Psoas muscle (tissue), 8 donors: ENCODE measurements around the gene SYT1. TPM values are rescaled to one million over a fixed set of nuclear protein-coding genes. Genes with fewer than 3 reads are reported as not detected.

Experiments
- ATAC-seq, 4 donors: fragments of 200-7000 bp; cut with Tn5 transposase; one replicate each; pipeline ENCODE4 v1.9.1; 2020; ENCODE audit warnings: moderate library complexity in 3 of 4, mild to moderate bottlenecking in 2 of 4
- DNase-seq, 2 donors: peaks; one replicate each; pipeline ENCODE4 v3.0.0-alpha.2; 2020
- H3K27ac ChIP-seq: fragments of 200-600 bp; one replicate; pipeline ENCODE4 v1.8.0; 2022
- H3K27me3 ChIP-seq, 3 donors: fragments of 200-600 bp in 1 of 3; one replicate each; pipeline versions ENCODE4 v1.6.1 to v1.8.0; 2013 to 2022; ENCODE audit warnings: low read length in 2 of 3, mild to moderate bottlenecking in 2 of 3, moderate library complexity in 1 of 3; ENCODE audit not compliant: insufficient read depth in 3 of 3
- H3K36me3 ChIP-seq, 2 donors: fragments of 200-600 bp in 1 of 2; one replicate each; pipeline versions ENCODE4 v1.6.1 to v1.8.0; 2013 to 2022; ENCODE audit warnings: low read depth in 1 of 2, mild to moderate bottlenecking in 1 of 2, moderate library complexity in 1 of 2; ENCODE audit not compliant: insufficient read depth in 1 of 2
- H3K4me1 ChIP-seq: fragments of 200-600 bp; one replicate; pipeline ENCODE4 v1.8.0; 2022
- H3K4me3 ChIP-seq: fragments of 200-600 bp; one replicate; pipeline ENCODE4 v1.8.0; 2022; ENCODE audit warnings: mild to moderate bottlenecking
- H3K9me3 ChIP-seq: fragments of 200-600 bp; one replicate; pipeline ENCODE4 v1.8.0; 2022
- WGBS, 3 donors: extraction: QIAGEN DNeasy Blood & Tissue Kit; methylation state at CpG; one replicate each; pipeline versions ENCODE4 v1.1.6 to v1.1.7; 2013; 5-methylcytosine and 5-hydroxymethylcytosine counted together
- intact Hi-C, 2 donors: fragments of 100-400 bp; cut with DNase I; formaldehyde crosslinking; loops; one replicate each; pipeline versions ENCODE4 v1.11.0 to v1.14.2; 2022
- polyA plus RNA-seq, 3 donors: library from polyadenylated mRNA; stranded (reverse); fragments of 200-250 nt; gene quantifications; one replicate each; pipeline ENCODE4 v1.2.3, GENCODE V29; 2013
- total RNA-seq, 4 donors: library from RNA; stranded (reverse); fragmentation: NEBNext Ultra II Directional in 2 of 4; extraction: Animal tissue kit (Norgen Biotek cat#: 25700) in 2 of 4; gene quantifications; one replicate each; pipeline versions ENCODE4 v1.2.1 to v1.2.4, GENCODE V29; 2021 to 2023
- TF ChIP-seq, protein P1 (sequence below): fragments of 200-600 bp; IDR thresholded peaks from one replicate; pipeline ENCODE4 v1.8.0; 2022; ENCODE audit warnings: antibody characterized with exemption
- donor health status: healthy with polysubstance abuse.
- donor health status: DM: no; HTN: no; CAD: no; lungs with moderate emphysema.
- donor health status: Bipolar disorder and iron deficiency.
- donor health status: healthy.
- donor health status: DM: yes; HTN: yes; CAD: no.
- donor health status: DM: no; HTN: no; CAD: no.
- donor health status: DM: no; HTN: no; CAD: no.
- donor health status: DM: yes; HTN: yes; CAD: no.

SYT1 gene
- total and polyA plus RNA-seq, 7 donors = 0.05 to 0.34 (median 0.14) TPM; not detected in 2

DNA sequence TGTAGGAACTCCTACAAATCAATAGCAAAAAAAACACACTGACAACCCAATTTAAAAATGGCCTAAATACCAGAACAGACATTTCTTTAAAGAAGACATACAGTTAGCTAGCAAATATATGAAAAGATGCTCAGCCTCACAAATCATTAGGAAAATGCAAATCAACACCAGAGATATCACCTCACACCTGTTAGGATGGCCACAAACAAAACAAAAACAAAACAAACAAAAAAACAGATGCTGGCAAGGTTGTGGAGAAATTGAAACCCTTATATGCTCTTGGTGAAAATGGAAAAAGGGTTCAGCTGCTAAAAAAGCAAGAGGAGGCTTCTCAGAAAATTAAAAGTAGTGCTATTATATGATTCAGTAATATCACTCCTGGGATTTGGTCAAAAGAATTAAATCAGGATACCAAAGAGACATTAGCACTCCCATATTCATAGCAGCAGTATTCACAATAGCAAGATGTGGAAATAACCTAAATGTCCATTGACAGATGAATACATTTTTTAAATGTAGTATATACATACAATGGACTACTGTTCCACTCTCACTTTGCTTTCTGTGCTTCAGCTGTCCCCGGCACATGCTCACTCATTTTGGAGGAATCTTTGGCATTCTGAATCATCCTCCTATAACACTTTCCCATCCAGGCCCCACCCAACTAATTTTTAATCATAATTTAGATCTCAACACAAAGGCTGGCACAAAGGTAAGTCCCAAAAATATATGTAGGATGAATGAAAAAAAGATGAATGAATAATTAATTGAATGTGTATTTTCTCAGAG, 99.1 kb downstream of the SYT1 start:
- ATAC-seq (no peak), DNase-seq (no peak)
- 23 to 53% (median 41%) methylated on average over 1 of the region's 1 CpG for WGBS, 3 donors
- TF ChIP-seq, protein P1, sequence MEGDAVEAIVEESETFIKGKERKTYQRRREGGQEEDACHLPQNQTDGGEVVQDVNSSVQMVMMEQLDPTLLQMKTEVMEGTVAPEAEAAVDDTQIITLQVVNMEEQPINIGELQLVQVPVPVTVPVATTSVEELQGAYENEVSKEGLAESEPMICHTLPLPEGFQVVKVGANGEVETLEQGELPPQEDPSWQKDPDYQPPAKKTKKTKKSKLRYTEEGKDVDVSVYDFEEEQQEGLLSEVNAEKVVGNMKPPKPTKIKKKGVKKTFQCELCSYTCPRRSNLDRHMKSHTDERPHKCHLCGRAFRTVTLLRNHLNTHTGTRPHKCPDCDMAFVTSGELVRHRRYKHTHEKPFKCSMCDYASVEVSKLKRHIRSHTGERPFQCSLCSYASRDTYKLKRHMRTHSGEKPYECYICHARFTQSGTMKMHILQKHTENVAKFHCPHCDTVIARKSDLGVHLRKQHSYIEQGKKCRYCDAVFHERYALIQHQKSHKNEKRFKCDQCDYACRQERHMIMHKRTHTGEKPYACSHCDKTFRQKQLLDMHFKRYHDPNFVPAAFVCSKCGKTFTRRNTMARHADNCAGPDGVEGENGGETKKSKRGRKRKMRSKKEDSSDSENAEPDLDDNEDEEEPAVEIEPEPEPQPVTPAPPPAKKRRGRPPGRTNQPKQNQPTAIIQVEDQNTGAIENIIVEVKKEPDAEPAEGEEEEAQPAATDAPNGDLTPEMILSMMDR = no peak
- Histone ChIP-seq H3K36me3 (no peaks in the 10 kb centered on the region), H3K4me1 (no peaks in the 10 kb centered on the region), H3K4me3 (no peak overlapping the region), H3K9me3 (no peaks in the 10 kb centered on the region), H3K27me3 (no peaks in the 10 kb centered on the region), H3K27ac (no peak overlapping the region)
- intact Hi-C loops = no loop called here

DNA sequence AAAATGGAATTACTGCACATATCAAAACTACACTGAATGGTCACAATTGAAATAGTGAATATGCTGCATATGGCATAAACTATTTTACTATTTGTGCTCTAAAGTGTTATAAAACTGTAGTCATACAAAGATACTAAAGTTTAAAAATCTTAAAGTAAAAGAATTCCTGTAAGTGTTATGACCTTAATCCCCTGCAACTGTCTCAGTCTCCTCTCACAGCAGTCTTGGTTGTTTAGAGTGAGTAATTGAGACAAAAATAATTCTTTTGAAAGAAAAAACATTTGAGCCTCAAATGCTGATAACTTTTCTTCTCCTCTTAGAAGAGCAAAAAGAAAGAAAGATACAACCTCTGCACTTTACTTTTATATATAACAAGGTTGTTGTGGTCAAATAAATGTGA, 99.9 kb downstream of the SYT1 start:
- no peak for DNase-seq
- ATAC-seq = no peak
- Histone ChIP-seq H3K4me3 (no peak overlapping the region), H3K36me3 (no peaks in the 10 kb centered on the region), H3K9me3 (no peaks in the 10 kb centered on the region), H3K27ac (no peak overlapping the region), H3K4me1 (no peaks in the 10 kb centered on the region), H3K27me3 (no peaks in the 10 kb centered on the region)
- intact Hi-C loops = no loop called here
- TF ChIP-seq, protein P1 = no peak

DNA sequence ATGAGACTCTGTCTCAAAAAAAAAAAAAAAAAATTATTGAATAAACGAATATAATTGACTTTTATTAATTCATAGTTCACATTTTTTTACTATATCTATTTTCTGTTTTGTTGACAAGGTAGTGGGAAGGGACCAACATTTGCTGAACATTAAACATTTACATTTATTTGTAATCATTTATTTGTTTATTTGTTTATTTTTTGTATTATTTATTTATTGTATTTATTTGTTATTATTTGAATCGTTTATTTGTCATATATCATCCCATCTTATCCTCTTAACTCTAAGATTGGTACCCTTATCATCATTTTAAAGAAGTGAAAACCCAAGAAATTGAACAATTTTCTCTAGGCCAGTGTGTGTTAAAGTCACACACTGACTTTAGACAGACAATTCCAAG, 101.5 kb downstream of the SYT1 start:
- no peaks in the 10 kb centered on the region for H3K4me1 ChIP-seq
- WGBS, 3 donors = 74 to 88% (median 82%) methylated on average over 2 of the region's 2 CpGs
- ATAC-seq (no peak), DNase-seq (no peak)
- TF ChIP-seq, protein P1 = no peak
- intact Hi-C loops = no loop called here
- no peaks in the 10 kb centered on the region for H3K27me3 ChIP-seq
- no peak overlapping the region for H3K27ac ChIP-seq
- H3K9me3 ChIP-seq = no peaks in the 10 kb centered on the region
- no peak overlapping the region for H3K4me3 ChIP-seq
- no peaks in the 10 kb centered on the region for H3K36me3 ChIP-seq

DNA sequence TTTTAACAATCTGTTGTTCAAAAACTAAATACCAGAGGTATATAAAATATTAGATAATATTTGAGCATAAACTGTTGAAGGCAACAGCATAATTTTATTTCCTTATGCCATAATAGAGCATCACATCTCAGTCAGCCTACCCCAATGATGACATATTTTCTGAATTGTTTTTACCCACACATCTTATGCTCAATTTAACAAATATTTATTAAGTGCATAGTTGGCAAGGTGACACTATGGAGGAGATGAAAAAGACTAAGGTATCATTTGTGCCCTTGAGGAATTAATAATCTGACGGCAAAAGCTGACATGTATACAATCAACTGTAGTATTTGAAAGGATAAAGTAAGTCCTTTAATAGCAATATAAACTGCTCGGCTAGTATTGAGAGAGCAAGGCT, 102.4 kb downstream of the SYT1 start:
- intact Hi-C loops = no loop called here
- Histone ChIP-seq H3K9me3 (no peaks in the 10 kb centered on the region), H3K4me1 (no peaks in the 10 kb centered on the region), H3K36me3 (no peaks in the 10 kb centered on the region), H3K4me3 (no peak overlapping the region), H3K27ac (no peak overlapping the region), H3K27me3 (no peaks in the 10 kb centered on the region)
- no peak for DNase-seq
- no peak for ATAC-seq
- WGBS, 3 donors = 86 to 92% (median 89%) methylated on average over 2 of the region's 2 CpGs
- TF ChIP-seq, protein P1 = no peak

DNA sequence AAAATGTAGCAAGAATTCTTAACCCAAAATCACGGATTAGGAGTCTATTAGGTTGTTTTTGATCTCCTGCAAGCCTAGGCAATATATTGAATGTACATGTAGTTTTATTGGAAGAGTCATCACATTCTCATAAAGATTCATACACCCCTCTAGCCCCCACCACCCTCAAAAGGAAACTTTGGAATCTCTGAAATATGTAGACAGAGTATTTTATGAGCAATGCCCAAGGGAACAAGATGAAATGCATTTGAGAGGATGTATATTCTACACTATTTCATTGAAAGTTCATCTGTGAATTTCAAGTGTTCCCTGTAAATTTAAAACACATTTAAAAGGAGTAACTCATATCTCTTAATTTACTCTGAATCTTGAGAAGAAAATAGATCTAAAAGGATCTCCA, 103.7 kb downstream of the SYT1 start:
- ATAC-seq = no peak
- no peaks in the 10 kb centered on the region for H3K27me3 ChIP-seq
- H3K9me3 ChIP-seq = no peaks in the 10 kb centered on the region
- H3K4me3 ChIP-seq = no peak overlapping the region
- no peak overlapping the region for H3K27ac ChIP-seq
- intact Hi-C loops = no loop called here
- DNase-seq = no peak
- 67 to 83% (median 77%) methylated on average over 1 of the region's 1 CpG for WGBS, 3 donors
- no peaks in the 10 kb centered on the region for H3K36me3 ChIP-seq
- TF ChIP-seq, protein P1 = no peak
- H3K4me1 ChIP-seq = no peaks in the 10 kb centered on the region
